ENCODE measurements around the gene NT5C3B. TPM values are rescaled to one million over a fixed set of nuclear protein-coding genes. Genes with fewer than 3 reads are reported as not detected.
A peak's percentile ranks its signal among the peaks of the same experiment; 100 is the strongest.

Gene NT5C3B
- total RNA-seq, 1 donor from 2014 or later, result 106 TPM

DNA sequence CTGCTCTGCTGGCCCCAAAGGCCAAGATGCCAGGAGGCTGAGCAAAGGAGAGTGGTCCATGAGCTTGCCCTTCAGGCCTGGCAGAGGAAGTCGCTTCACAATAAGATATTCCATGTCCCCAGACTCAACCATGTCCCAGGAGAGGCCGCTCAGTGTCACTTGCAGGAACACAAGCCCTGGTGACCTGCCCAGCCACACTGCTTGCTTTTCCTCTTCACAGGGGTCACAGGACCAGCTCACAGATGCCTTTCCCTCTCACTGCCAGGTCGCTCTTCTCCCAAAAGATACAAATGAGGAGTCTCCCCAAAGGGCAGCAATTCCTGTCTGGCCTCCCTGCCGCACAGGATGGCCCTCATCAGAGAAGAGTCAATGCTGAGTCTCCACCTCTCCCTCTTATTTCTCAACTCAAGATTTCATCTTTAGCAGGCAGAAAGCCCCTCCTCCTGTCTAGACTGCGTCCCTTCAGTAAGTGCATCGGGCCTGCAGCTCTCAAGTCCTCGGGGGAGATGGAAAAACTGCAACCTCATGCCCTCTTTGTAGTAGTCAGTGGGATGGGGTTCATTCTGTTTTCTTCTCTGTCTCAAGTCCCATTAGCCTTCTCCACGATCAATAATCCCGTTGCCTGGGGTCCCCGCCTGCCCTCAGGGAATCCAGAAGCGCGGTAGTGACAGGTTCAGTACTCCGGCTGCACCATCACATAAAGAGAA is 54.5 kb downstream of the NT5C3B start:
- Histone ChIP-seq H3K9ac (no peak overlapping the region), H3F3A (ENCODE audit: low read depth) (peaks cover 58% of the 10 kb centered on the region), H2AFZ (replicated peaks) (no peak overlapping the region), H3K27ac (peak overlapping the region; percentile 66), H3K4me1 (peaks cover 41% of the 10 kb centered on the region), H3K9me3 (ENCODE audit: low read depth) (no peaks in the 10 kb centered on the region), H3K4me2 (peak overlapping the region; percentile 34), H3K79me2 (ENCODE audit: low read depth) (peaks cover 86% of the 10 kb centered on the region), H3K4me3 (no peak overlapping the region), H4K20me1 (ENCODE audit: low read depth) (peaks cover 54% of the 10 kb centered on the region), H3K36me3 (no peaks in the 10 kb centered on the region), H3K27me3 (no peaks in the 10 kb centered on the region)
- Mint-ChIP-seq H3K36me3 (no peaks in the 10 kb centered on the region), H3K9me3 (no peaks in the 10 kb centered on the region), H3K27ac (peak overlapping the region; percentile 74), H3K27me3 (ENCODE audit: insufficient read depth, low read depth) (peaks cover 8% of the 10 kb centered on the region), H3K4me3 (peak overlapping the region; percentile 52), H3K4me1 (peaks cover 39% of the 10 kb centered on the region)
- TF ChIP-seq EZH2 (IDR thresholded peaks at IDR 0.05) (no peak), EZH2phosphoT487 (IDR thresholded peaks at IDR 0.05) (no peak)
- TF ChIP-seq, protein P1, sequence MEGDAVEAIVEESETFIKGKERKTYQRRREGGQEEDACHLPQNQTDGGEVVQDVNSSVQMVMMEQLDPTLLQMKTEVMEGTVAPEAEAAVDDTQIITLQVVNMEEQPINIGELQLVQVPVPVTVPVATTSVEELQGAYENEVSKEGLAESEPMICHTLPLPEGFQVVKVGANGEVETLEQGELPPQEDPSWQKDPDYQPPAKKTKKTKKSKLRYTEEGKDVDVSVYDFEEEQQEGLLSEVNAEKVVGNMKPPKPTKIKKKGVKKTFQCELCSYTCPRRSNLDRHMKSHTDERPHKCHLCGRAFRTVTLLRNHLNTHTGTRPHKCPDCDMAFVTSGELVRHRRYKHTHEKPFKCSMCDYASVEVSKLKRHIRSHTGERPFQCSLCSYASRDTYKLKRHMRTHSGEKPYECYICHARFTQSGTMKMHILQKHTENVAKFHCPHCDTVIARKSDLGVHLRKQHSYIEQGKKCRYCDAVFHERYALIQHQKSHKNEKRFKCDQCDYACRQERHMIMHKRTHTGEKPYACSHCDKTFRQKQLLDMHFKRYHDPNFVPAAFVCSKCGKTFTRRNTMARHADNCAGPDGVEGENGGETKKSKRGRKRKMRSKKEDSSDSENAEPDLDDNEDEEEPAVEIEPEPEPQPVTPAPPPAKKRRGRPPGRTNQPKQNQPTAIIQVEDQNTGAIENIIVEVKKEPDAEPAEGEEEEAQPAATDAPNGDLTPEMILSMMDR (IDR thresholded peaks at IDR 0.05), result no peak
- DNase-seq (ENCODE audit: low spot score), result no peak

DNA sequence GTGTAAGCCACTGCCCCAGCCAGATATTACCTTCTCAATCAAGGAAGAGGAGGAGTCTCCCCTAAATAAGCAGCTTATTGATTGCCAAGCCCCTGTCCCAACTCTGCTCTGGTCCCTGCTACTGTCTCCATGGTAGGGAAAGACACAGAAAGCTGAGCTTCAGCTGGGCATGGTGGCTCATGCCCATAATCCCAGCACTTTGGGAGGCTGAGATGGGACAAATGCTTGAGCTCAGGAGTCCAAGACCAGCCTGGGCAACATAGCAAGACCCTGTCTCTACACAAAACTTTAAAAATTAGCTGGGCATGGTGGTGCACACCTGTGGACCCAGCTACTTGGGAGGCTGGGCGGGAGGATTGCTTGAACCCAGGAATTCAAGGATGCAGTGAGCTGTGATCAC is 56.1 kb downstream of the NT5C3B start:
- no peak overlapping the region for H3K4me2 ChIP-seq
- no peak overlapping the region for H2AFZ ChIP-seq (replicated peaks)
- peaks cover 89% of the 10 kb centered on the region for H3K79me2 ChIP-seq (ENCODE audit: low read depth)
- H3K4me3 Mint-ChIP-seq, result no peak overlapping the region
- H3F3A ChIP-seq (ENCODE audit: low read depth), result peaks cover 59% of the 10 kb centered on the region
- no peaks in the 10 kb centered on the region for H3K27me3 ChIP-seq
- no peak for DNase-seq (ENCODE audit: low spot score)
- peaks cover 8% of the 10 kb centered on the region for H3K27me3 Mint-ChIP-seq (ENCODE audit: insufficient read depth, low read depth)
- no peak overlapping the region for H3K4me3 ChIP-seq
- no peaks in the 10 kb centered on the region for H3K36me3 ChIP-seq
- peaks cover 56% of the 10 kb centered on the region for H3K4me1 ChIP-seq
- H3K9me3 Mint-ChIP-seq, result no peaks in the 10 kb centered on the region
- no peak overlapping the region for H3K9ac ChIP-seq
- no peak overlapping the region for H3K27ac ChIP-seq
- no peaks in the 10 kb centered on the region for H3K9me3 ChIP-seq (ENCODE audit: low read depth)
- no peak overlapping the region for H3K27ac Mint-ChIP-seq
- H4K20me1 ChIP-seq (ENCODE audit: low read depth), result peaks cover 70% of the 10 kb centered on the region
- H3K36me3 Mint-ChIP-seq, result no peaks in the 10 kb centered on the region
- peaks cover 50% of the 10 kb centered on the region for H3K4me1 Mint-ChIP-seq
- TF ChIP-seq EZH2phosphoT487 (IDR thresholded peaks at IDR 0.05), result no peak
- TF ChIP-seq, protein P1 (IDR thresholded peaks at IDR 0.05), result no peak
- TF ChIP-seq EZH2 (IDR thresholded peaks at IDR 0.05), result no peak

DNA sequence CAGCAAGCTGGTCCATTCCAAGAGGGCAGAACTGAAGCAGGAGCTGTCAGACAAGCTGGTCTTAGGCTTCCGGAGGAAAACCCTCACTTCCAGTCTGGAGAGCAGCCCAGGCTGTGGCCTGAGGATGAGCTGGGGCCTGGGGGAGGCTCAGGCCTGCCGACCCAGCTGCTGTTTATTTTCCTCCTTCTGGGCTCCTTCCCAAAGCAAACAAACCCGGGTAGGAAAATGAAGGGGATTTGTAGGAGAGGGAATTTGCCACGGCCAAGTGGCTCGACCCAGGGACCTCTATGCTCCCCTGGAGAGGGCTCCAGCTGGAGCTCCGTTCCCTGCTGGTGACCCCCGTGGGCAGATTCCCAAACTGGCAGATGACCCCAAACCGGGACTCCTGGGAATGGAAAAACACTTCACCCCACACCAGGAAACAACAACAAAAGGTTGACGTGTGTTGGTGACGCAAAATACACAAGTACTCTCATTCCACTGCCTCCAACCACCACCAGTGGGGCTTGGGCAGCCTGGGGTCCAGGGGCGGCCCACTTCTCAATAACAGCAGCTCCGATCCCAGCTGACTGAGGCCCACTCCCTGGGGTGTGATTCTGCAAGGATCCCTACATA is 58.4 kb downstream of the NT5C3B start:
- Histone ChIP-seq H3K79me2 (ENCODE audit: low read depth) (peaks cover 89% of the 10 kb centered on the region), H3K27ac (peak overlapping the region; percentile 83), H3K9ac (no peak overlapping the region), H3F3A (ENCODE audit: low read depth) (peaks cover 52% of the 10 kb centered on the region), H3K36me3 (no peaks in the 10 kb centered on the region), H3K9me3 (ENCODE audit: low read depth) (no peaks in the 10 kb centered on the region), H2AFZ (replicated peaks) (no peak overlapping the region), H3K4me1 (peaks cover 61% of the 10 kb centered on the region), H3K4me3 (no peak overlapping the region), H3K27me3 (no peaks in the 10 kb centered on the region), H4K20me1 (ENCODE audit: low read depth) (peaks cover 81% of the 10 kb centered on the region), H3K4me2 (peak overlapping the region; percentile 40)
- H3K27me3 Mint-ChIP-seq (ENCODE audit: insufficient read depth, low read depth), result peaks cover 6% of the 10 kb centered on the region
- no peaks in the 10 kb centered on the region for H3K9me3 Mint-ChIP-seq
- TF ChIP-seq EZH2 (IDR thresholded peaks at IDR 0.05), result no peak
- TF ChIP-seq EZH2phosphoT487 (IDR thresholded peaks at IDR 0.05), result no peak
- TF ChIP-seq, protein P1 (IDR thresholded peaks at IDR 0.05), result no peak
- no peak overlapping the region for H3K4me3 Mint-ChIP-seq
- H3K4me1 Mint-ChIP-seq, result peaks cover 54% of the 10 kb centered on the region
- DNase-seq (ENCODE audit: low spot score), result no peak
- H3K27ac Mint-ChIP-seq, result no peak overlapping the region
- no peaks in the 10 kb centered on the region for H3K36me3 Mint-ChIP-seq

All from neural progenitor cell (in vitro differentiated cells).